HG02678 (cell line): ENCODE measurements around the gene GNAQ.

Experiments used
- ATAC-seq: cut with Tn5 transposase; IDR thresholded peaks from one replicate; pipeline ENCODE4 v1.9.1; 2021; ENCODE audit warnings: mild to moderate bottlenecking, moderate library complexity; ENCODE audit not compliant: unreplicated experiment

The GNAQ gene

DNA sequence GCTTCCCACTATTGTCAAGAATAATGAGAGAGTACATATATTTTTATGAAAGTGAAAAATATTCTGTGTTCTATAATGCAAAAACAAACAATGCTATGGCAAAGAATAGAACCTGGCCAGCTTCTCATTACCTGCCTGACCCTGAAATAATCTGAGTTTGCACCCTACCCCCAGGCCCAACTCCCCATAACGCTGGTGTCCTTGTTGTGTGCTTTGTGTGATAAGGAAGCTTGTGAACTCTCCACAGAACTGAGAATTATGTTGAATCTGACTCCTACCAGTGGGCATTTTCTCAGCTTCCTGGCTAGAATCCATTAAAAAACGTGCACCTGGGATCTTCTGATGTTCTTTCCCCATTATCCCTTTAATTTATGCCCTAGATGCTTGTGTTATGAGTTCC, 205.5 kb downstream of the GNAQ start:
- ATAC-seq, result no peak

DNA sequence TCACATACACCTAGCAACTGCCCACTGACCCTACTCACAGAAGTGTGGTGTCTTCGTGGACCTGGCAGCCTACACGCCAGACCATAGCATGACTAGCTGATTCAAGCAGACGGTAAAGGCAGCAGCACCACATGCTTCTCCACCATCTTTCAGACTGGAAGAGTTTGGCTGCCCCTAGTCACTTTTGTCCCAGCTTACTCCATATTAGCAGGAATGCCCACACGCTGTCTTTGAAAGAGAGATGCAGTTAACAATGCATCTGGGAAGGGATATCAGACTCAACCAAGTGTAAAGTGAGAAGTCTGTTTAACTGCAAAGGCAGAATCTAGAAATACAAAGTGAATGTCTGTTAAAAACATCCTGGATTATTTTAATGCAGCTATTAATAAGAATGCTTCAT, 206.2 kb downstream of the GNAQ start:
- ATAC-seq, result no peak

DNA sequence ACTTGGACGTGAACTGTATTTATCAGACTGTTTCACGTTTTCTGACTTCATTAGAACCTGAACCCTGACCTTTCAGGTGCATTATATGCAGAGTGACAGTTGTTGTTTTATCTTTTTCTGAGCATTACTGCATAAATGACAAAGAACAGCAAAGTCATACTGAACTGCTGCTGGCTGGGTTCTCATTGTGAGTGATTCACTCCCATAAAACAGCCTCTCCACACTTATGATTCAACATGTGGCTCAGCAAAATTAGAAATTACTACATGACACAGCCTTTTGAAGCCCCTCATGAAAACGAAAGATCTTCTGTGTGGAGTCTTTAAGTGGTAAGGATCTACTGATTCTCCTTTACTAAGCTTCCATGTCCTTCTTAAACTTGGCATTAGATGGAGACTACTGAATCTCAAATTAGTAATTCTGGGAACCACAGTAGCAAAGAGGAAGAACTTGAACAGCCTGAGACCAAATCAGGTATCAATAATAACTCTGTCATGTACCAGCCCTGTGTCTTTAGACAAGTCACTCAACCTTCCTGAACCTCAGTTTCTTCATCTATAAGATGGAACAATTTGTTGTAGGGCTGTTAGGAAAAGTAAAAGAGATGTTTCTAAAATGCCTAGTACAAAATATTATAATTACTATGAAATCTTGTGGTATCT, 211.2 kb downstream of the GNAQ start:
- no peak for ATAC-seq

DNA sequence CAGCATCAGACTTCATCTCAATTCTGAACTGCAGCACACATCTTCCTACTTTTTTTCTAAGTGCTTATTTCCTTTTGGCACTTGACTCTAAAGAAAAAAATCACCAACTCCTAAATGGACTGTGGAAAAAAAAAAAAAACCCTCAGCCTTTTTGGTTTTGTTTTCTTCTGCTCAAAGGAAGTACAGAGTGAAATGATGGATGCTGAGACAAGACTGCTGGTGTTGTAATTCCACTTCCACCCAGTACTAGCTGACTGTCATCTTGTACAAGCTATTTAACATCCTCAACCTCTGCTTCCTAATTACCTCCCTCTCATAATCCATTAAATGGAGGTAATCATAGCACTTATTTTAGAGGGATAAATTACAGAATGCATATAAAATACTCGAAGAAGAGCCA, 212.0 kb downstream of the GNAQ start:
- ATAC-seq, result no peak

DNA sequence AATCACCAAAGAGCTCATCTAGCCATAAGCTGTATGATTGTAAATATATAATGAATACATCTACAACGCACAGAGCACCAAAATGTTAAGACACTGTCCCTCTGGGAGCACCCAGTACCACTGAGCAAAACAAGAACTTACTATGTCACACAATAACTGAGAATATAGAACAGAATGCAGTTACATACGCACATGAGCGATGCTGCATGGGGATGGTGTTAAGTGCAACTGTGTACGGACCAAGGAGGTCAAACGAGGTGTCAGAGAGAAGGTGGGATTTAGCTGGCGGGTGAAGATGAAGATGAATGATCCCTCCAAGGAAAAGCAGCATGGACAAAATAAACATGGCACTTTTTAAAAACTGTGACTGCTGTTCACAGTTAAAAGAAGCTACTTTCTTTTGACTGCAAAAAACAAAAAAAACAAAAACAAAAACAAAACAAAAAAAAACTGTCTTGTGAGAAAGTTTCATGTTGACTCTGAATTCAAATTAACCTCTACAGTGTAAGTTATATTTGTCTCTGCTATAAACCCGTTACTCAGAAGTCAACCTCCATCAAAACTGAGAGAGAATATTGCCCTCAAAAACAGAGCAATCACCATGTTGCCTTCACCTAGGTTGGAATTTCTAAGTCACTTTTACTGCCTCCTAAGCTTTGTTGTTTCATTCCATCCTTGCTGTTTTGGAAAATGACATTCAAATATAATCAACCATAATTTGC, 213.9 kb downstream of the GNAQ start:
- ATAC-seq, result no peak

DNA sequence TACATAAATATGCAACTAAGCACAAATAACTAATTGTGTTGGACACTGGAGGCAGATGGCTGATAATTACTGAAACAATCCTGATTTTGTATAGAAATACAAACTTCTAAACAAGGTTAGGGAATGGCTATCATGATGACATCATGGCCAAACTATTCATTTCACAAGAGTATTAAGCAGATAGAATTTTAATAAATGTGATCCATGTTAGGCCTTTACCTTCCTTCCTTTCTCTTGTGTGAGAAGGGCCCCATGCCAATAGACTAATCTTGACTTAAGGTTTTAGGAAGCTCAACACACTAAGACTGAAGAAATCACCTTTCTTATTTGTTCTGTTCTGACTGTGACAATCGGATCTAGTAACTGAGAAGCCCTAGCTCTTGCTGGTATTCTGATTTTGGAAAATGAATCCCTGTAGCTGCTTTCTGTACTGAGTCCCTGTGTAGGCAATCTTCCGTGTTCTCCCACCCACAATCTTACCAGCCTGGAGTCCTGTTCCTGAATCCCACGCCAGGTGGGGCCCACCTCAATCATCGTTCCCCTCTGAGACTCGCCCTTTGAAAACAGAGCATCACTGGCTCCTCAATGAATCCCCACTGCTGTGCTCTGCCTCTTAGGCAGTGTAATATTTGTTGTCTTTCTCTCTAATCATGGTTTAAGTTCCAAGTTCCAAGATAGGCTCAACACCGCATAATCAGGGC, 214.8 kb downstream of the GNAQ start:
- no peak for ATAC-seq

DNA sequence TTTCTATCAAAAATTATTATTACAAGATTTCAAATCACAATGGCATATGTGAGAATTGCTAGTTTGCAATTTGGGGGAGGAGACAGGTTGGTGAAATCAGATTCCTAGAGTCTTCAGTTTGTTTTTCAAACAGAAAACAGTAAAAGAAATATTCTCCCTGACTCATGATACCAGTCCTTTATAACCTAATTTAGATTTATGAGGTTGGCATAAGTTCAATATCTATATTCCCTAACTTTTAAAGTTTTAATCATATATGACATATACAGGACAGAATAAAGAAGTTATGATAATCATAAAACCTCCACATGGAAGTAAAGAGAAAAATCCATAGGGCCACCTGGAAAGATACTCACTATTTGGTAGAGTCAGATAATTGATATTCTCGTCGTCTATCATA, 216.4 kb downstream of the GNAQ start:
- no peak for ATAC-seq

DNA sequence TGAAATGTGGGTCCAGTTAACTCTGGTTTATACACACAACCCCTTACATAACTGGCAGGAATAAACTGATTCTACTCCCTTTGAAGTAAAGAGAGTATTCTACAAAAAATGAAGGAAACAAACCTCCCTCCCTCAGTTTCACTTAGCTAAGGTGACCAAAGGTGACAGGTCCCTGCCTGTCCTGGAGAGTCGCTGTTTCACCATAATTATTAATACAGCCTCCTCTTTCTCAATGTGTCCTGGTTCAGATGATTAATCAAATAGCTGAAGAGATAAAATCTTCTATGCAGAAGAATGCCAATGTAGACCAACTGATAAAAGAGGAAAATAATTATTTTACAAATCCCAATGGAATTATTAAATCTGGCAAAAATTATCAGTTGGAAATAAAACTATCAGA, 219.8 kb downstream of the GNAQ start:
- ATAC-seq, result no peak

DNA sequence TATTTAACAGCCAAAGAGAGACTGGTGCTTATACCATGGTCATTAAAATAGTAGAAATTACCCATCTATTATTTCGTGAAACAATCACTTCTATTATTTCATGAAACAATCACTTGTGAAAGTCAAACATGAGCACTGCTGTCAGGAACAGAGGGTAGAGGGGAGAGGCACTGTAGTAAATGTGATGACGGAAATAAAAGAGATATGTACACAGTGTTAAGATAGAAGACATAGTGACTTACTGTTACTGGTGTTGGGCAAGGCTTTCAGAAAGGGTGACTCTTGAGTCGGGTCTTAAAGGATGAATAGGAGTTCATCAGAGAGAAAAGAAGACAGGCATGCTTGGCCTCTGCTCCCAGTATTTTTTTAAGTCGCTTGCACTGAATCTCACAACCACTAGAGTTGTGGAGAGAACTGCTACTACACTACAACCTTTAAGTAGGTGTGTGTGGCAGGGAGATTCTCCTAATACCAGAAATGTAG, 220.9 kb downstream of the GNAQ start:
- no peak for ATAC-seq

DNA sequence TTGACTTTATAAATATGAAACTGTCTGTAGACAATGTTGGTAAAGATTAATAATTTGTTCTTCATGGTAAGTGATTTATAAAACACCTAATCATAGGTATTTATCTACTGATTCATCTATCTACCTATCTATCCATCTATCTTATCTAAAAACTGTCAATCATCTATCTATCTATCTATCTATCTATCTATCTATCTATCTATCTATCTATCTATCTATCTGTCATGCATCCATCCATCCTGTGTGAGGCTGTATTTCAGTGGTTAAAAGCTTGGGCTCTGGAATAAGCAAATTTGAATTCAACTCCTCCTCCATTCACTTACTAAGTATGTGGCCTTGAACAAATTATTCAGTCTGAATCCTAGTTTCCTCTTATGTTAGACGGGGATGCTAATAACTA, 221.6 kb downstream of the GNAQ start:
- ATAC-seq, result no peak

DNA sequence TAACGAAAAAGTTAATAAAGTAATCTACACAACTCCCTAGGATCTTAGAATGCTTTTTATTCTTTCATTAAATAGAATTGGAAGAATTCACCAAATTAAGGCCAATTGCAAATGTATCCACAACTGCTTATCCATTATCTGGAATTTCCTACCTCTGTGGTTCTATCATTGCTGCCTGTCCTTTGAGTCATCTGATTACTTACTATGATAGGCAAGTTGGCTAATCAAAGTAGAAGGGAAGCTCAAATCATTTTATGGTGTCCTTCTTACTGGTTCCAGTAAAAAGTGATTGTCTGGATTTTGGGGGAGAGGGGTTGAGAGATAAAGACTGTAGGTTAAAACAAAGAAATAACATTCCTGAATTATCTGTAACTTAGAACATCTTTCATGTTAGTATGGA, 222.1 kb downstream of the GNAQ start:
- no peak for ATAC-seq

DNA sequence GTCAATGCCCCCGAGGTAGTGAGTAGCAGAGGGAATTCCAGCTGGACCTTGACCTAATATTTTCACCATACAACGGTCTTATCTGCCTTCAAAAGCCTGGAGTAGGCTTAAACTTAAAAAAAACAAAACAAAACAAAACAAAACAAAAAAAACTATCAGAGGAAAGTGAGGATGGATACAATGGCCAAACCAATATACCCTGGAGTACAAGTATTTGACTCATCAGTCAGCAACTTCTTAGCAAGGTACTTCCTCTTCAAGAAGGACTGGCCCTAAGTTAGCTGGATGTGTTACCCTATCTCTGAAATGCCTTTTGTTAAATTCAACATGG, 222.9 kb downstream of the GNAQ start:
- no peak for ATAC-seq

DNA sequence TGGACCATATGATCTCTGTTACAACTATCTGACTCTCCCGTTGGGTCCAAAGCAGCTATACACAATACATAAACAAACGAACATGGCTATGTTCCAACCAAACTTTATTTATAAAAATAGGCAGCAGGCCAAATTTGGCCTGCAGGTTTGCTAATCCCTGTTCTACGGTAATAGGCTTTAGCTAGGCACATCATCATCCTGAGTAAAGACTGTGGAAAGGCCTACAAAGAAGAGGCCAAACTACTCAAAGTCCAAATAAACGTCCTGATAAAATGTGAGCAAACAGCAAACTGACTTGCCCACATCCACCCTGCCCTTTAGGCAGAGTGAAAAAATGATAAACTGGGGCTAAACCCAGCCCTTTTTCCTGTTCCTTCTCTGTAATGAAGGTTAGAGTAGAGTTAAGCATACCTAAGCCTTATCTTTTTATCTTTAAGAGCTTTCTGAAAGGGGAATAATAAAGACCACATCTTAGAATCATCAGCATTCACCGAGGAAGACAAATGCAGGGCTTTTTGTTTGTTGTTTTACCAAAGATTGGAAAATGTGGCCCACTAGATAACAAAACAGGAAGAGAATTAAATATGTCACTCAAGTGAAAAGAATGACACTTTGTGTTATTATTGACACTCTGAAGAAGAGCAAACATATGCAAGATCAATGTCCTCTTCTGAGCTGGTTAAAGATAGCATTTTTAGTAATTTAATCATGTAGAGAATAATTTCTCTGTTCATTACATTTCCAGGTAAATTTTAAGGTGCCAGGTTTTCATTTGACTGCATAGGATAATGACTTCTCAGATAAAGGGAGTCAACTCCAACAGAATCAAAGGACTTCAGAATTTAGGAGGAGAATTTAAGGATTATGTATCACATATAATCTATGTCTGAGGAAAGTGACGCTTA, 223.5 kb downstream of the GNAQ start:
- no peak for ATAC-seq

DNA sequence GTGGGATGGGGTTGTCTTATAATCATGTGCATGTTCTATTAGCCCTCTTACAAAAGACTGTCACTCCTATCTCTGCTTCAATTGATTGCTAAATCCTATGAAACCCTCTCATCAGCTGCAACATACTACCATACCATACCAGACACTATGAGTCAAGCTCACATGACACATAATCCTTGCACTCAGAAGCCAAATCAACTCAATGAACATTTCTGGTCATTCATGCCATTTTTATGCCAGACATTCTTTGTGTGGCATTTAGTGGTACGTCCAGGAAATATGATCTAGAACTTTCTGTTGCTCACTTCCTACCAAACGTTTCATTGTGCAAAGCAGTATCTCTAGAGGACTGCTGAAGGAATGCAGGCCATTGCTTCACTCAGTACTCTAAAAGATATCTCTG, 224.3 kb downstream of the GNAQ start:
- no peak for ATAC-seq

DNA sequence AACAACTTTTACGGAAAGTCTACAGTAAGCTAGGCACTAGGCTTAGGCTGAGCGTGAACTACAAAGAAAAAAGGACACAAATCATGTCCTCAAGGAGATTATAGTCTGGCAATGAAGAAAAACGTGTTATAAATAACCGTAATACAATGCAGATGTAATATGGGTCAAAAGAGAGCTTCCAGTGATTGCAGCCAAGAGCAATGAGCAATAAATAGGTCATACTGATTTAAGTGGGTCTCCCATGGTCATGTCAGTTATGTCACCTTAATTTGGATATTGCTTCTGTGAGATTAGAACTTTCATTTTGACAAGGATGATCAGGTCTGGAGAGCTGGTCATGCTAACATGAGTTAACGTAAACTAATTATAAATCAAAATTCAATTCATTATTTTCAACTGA, 224.9 kb downstream of the GNAQ start:
- no peak for ATAC-seq

DNA sequence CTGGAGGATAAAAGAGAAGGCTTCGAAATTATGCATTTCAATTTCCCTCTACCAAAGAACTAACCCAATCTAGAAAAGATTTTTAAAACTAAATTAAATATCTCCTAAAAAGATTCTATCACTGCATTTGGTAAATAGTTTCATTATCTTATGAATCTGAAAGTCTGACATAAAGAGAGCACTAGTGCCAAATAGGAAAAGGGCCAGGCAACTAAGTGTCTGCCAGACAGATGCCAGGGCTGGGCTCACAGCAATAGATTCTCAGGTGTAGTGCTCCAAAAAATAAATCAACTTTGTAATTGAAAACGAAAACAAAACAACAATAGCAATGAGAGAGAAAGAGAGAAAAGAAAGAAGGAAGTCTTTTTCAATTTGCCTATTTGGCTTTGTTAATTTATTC, 225.8 kb downstream of the GNAQ start:
- ATAC-seq, result no peak

DNA sequence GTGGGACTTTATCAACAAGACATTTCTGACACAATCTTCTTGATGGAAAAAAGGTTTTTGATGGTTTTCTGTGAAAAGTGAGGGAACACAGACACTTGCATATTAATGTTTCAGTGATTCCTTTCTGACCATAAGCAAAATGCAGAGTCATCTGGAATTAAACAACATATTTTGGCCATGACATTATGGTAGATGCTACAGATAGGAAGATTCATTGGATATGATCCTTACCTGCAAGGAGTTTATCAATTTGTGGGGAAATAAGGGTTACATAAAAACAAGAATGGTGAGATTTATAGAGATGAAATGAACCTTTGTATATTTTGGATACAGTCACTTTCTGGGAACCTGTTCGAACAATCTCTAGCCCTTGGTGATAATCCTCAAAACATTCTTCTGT, 228.2 kb downstream of the GNAQ start:
- no peak for ATAC-seq

DNA sequence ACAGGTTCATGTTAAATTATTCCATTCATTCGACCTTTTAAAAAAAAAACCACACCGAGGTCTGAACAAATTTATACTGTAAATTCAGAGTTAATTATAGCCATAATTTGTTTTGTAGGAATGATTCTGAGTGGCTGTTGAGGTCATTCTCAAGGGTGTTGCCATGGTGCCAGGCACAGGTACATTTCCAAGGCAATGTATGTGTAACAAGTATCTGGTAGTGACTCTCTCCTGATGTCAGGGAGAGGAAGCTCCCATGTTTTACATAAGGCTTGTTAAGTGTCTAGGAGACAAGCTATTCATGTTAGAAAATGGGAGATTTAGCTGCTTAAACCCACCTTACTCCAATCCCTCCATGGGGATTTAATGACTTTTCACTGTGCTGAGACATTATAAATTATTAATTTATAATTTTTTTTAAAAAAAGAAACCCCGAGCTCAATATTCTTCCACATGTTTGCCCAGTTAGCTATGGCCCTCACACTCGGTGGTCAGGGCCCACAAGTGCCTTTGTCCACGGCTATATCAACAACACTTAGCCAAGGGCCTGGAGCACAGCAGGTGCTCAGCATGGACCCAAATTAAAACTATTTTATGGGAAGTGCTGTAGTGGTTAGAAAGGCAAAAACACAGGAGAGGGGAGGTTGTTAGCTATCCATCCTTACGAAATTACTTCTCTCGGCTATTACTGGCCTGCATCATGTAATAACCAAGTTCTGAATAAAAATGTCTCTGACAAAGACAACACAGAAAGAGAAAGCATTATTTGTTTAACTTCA, 228.9 kb downstream of the GNAQ start:
- no peak for ATAC-seq

DNA sequence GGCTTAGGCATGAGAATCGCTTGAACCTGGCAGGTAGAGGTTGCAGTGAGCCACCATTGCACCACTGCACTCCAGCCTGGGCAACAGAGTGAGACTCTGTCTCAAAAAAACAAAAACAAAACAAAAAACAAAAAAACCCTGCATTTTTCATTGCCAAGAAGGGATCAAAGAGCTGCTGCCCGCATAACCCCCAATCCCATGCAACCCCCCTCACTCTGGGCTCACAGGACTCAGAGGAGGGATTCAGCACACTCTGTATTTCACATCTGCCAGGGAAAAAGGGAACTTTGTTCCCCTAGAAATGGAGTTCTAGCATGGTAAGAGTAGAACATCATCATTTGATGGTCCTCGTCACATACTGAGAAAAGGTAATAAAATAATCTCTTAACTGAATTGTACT, 229.5 kb downstream of the GNAQ start:
- ATAC-seq, result no peak

DNA sequence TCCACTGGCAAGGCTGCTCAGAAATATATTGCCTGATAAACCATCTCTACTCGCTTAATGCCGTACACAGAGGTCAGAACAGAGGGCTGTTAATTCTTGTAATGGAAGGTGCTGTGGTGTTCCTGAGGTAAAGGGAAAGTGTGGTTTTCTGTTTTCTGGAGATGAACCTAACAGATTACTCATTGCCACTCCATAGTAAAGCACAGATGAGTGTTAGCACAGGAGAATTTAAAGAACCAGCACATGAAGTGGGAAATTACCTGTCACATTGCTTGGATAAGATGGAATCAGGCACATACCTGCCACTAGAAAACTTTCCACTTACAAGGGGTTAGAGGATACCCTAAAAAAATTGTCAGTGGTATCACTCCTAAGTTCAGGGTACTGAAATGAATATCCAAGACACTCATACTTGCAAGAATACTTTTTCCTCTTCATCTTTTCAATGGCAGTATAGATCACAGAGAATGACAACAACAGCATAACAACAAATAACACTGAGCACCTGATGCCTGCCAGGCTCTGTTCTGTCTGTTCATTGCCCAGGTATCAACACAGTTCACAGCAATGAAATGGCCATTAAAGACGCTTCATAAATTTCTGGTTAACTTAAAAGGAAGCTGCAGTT, 230.6 kb downstream of the GNAQ start:
- ATAC-seq, result no peak
